HCEC 1CT (cell line): Measurements from ENCODE around the gene BCAT1.

Source experiments
- DNase-seq: peaks from one replicate; pipeline ENCODE4 v3.0.0-alpha.2; 2017

Gene BCAT1

DNA sequence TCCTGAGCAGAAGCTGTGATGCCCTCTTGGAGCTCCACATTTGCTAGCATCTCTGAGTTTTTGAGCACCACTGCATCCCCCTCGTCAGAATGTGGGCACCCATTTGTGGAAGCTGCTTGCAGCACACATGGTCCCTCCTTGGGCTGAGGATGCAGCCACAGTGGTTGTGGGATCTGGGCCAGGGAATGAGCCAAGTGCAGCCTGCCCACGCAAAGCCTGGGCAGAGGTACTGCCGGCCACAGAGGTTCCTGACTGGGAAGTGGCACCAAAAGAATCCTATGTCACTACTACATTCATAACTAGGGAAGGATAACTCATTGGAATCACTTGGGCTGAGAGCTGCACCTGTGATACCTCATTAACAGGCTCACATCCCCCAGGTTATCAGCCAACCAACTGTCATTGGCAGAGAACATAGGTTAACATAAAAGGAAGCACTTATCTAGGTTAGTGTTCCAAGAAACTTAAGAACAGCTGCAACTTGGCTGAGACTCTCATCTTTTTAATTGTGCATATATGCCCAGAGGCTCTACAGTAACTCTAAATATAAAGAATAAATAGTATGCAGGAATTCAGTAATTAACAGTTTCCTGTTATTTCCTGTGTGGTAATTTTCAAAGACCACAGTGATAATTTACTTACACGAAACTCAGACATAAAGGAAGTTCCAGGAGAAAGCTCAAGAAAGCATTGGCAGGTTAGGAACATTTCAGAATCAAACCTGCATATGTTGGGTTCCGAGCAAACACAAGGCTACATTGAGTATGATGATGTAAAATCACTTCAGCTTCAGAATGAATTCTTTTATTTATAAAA lies 145.3 kb downstream of the BCAT1 start:
- DNase-seq = no peak

DNA sequence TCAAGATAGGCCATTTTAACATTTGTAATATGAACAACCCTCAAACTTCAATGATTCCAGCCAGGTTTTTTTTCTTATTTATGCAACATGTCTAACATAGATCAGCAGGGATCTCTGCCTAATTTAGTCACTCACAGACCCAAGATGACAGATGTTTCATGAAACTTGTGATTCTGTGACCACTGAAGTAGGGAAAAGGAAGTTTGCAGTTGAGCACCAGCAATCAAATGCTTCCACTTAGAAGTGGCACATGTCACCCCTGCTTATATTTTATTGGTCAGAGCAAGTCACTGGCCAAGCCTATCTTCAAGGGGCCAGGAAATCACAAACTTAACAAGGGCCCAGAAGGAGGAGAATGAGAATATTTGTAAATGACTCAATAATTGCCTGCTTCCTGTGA lies 150.6 kb downstream of the BCAT1 start:
- DNase-seq = no peak

DNA sequence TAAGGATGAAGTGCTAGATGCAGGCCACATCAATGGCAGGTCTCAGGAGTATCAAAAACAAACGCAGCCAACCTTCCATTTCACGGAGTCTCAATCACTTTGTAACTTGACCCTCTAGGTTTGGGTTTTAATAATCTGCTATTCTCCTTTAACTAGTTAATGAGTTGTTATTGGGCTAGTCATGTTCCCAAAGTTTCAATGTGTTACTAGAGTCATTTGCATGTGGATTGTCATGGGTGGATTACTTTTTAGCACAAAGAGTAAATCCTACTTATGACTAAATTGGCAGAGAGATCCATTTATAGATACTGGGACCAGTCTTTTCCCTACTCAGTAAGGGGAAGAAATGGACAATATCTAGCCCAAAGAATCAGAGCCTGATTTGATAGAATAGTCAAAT lies 151.0 kb downstream of the BCAT1 start:
- no peak for DNase-seq

DNA sequence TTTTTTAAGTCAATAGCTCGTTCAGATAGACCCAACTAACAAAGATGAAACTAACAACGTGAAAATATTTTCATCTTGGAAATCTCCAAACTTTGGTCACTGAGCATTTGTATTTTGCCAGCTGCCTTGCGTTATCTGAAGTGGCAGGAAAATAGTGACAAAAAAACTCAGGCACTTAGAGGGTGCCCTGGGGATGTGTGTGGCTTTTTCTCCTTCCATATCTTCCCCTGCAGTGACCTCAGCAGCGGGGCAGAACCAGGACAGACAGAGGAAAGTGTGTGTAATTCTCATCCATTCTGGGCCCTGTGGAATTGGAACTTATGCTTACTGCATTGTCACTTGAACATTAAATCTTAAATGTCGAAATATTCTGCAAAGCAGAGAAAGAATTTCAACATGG lies 152.0 kb downstream of the BCAT1 start:
- no peak for DNase-seq

DNA sequence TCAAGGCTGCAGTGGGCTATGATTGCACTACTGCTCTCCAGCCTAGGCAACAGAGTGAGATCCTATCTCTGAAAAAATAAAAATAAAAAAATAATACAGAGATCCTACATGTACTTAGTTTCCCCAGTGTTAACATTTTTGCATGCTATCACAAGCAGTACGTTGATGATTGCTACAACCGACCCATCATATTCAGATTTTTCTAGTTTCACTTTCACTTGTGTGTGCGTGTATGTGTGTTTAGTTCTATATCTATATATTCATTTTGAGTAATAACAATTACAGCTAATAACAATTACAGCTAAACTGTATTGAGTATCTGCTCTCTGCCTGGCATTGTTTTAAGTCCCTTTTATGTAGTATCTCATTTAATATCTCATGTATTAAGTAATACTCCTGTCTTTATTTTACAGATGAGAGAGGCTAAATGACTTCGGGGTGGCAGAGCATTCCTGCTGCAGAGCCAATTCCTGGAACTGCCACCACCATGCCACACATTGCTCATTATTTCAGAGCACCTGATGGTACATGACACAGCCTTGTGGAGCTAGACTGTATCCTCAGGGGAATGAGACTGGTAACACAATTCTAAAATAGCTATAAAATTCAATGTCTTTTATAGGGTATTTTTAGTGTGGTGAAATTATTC lies 153.1 kb downstream of the BCAT1 start:
- DNase-seq = no peak

GRCh38 chr12:24791622-24792021 lies 157.3 kb downstream of the BCAT1 start:
- DNase-seq = no peak

DNA sequence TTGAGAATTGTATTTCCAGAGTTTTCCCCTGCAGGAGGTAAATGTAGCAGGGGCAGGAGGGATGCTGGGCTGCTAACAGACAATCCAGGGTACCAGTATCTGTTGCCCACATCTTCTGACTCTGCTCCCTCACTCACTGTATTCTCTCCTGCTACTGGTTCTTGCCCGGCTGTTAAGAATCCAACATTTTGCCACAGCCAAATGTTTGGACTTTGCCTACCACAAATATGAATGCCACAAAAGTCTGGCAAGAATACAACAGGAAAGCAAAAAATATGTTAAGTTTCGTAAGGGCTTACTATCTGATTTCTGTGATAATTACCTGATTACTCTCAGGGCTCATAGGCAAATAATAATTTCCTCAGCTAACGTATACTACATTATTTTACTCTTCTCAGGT lies 160.0 kb downstream of the BCAT1 start:
- DNase-seq = no peak

- DNase-seq = peak; percentile 61
Measured at GRCh38 chr12:24780697-24781368, 168.1 kb downstream of the BCAT1 start.

DNA sequence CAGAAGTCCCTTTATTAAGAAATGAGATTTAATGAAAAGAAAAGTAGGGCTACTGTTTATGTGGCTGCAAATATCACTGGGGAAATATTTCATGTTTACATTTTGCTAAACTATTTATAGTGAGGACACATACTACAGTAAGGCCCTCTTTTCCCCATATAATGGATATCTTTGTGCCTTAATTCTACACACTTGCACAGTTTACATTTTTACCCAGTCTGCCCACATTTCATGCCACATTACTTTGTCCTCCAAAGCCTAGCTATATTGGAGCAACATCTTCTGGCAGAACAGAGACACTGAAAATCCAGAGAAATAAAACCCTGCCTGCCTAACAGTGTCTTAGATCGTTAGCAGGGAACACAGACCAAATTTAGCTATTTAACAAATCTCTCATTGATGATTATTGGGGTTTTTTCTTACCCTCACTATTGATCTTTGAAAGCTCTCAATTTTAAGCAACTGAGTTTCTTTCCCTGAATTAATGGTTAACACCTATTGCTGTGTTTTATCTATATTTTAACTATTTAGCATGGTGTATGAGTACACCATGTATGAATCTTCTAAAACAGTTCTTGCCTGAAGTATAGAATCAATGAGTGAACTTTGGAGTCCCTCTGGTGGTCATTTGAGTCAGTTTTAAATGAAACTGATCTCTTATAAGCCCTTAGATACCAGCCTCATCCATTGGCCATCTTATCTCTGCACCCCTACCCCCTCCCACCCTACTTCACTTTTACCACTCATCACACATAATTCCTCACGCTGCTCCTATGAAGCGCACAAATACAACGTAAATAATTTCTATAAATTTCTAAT lies 170.2 kb downstream of the BCAT1 start:
- peak; percentile 59 for DNase-seq

DNA sequence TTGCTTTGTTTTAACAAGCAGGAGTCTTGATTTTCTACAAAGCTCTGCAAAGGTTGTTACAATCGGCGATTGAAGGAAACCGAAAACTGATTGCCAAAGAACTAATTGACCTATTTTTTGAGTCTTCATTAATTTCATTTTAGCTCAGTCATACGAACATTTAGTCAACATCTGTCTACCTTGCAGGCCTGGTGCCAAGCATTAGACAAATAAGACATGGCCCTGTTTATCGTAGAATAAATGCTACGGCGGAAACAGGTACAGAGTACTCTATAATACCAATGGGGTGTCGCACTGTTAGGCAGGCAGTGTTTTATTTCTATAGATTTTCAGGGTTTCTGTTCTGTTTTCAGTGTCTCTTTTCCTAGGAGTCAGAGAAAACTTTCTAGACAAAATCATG lies 171.5 kb downstream of the BCAT1 start:
- no peak for DNase-seq

DNA sequence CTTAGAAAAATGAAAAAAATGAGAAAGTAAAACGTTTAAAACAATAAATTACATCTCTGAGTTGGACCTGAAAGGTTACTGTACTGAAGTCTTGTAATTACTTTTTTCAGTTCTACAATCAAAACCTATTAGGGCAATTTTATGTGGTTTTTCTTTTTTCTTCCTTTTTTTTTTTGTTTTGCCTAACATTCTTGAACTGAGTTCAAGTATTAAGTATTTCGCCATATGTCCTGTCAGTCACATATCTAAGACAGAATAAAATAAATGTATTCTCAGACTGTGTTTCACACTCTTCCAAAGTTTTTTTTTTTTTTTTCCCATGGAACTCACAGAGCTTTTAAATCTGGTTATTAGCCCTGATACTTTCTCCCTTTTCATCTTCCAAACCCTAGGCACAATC lies 172.0 kb downstream of the BCAT1 start:
- peak; percentile 26 for DNase-seq

DNA sequence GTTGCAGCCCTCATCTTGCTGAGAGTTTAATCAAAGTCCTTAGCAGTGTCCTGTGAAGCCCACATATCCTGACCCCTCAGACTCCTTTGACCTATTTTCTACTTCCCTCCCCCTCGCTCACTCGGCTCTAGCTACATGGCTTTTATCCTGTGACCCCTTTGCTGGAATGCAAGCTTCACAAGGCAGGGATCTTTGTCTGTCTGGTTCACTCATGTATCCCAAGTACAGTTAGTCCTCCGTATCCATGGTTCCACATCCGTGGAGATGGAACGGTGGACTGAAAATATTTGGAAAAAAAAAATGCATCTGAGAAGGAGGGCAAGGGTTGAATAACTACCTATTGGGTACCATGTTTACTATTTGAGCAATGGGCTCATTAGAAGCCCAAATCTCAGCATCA lies 173.8 kb downstream of the BCAT1 start:
- DNase-seq = no peak

GRCh38 chr12:24773996-24774395 lies 174.9 kb downstream of the BCAT1 start:
- DNase-seq = no peak

DNA sequence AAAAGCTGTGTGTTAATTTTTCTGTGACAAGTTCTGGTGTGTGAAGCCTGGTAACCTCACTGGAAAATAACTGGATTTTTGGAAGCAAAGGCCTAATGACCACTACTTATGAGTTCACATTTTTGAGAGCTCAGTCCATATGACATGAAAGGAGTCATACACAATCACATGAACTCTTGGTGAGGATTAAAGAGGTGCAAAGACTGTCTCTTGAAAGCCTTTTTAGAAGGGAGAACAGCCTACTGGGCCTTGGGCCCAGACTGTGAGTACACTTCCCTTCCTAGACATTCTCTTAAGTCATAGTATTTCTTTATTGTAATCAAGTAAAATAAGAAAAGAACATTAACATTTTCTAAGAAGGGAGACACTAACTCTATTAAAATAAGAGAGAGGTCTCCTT lies 176.1 kb downstream of the BCAT1 start:
- no peak for DNase-seq

DNA sequence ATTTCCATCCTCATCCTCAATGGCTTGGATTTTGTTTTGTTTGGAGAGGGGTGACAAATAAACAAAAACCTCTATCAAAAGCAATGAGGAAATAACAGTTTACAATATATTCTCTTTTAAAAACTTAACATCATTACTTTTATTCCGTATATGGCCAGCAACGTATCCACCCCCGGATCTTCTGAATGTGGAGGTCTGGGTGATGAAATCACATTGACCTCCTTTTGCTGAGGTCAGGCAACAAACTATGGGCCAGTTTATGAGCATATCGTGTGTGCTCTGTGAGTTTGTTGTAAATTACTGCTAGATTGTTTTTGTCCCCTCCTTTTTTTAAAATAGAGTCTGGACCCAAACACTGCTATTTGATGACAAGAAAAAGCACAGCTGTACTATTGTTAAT lies 178.1 kb downstream of the BCAT1 start:
- DNase-seq = peak; percentile 51

GRCh38 chr12:24770334-24770733 lies 178.6 kb downstream of the BCAT1 start:
- peak; percentile 50 for DNase-seq

DNA sequence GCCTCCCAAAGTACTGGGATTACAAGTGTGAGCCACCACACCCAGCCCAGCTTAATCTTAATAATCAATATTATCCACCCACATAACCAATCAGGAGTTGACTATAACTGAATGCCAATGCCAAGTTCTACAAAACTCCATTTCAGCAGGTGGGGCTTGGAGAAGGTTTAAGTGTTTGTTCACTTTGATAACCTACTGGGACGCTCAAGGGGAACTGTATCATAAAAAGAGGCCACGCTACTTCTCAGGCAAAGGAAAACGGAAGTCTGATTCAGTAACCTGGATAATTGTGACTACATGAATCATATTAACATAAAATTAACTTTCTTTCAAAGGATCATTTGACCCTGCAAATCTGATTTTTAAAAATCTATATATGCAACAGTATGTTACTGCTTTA lies 179.2 kb downstream of the BCAT1 start:
- DNase-seq = no peak

GRCh38 chr12:24768415-24768814 lies 180.5 kb downstream of the BCAT1 start:
- DNase-seq = no peak

GRCh38 chr12:24767016-24767415 lies 181.9 kb downstream of the BCAT1 start:
- DNase-seq = no peak

GRCh38 chr12:24764712-24765111 lies 184.2 kb downstream of the BCAT1 start:
- no peak for DNase-seq

DNA sequence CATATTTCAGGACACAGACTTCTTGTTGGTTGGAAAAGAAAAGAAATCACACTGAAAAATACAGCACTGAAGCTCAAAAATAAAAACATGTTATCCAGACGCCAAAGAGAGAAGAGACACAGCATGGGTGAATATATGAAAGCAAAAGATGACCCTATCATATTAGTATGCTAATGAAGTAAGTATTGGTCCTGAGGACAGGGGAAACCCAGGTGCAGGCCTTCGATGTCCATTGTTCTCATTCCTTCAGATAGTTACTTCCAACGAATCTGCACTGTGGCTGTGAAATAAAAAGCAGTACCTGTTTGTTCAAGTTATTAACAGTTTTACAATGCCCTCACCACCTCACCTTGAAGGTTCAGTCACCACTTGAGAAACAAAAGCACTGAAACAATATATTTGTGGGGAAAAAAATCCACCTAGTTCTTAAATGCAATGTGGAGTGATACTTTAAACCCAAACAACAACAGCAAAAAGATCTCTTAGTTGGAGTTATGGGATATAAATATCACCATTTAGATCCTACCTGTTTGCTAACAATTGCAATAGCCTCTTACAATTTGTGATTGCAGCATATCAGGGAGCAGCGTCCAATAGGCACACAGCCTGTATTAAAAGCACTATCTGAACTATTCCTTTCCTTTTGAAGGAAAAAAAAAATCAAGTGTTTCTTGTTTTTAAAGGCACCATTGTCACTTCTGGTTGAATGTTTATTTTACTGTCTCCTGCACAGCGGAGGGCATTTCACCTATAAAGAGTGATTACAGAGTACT lies 188.1 kb downstream of the BCAT1 start:
- no peak for DNase-seq

- no peak for DNase-seq
Measured at GRCh38 chr12:24760162-24760561, 188.7 kb downstream of the BCAT1 start.
